Ovary (tissue), 3 donors: ENCODE measurements around the gene PRRT2.

ENCODE experiments used
- POLR2A ChIP-seq: fragments of 450-650 bp; IDR thresholded peaks from one replicate; pipeline ENCODE4 v1.6.1; 2017; ENCODE audit warnings: antibody characterized with exemption, mild to moderate bottlenecking, moderate library complexity
- TF ChIP-seq, protein P1 (sequence below), 3 donors: fragments of 450-650 bp in 2 of 3; fragments of 200-600 bp in 1 of 3; IDR thresholded peaks; one replicate each; pipeline versions ENCODE4 v1.5.1 to v1.8.0; 2016 to 2022; ENCODE audit warnings: antibody characterized with exemption in 3 of 3, mild to moderate bottlenecking in 1 of 3
- donor health status: DM: no; HTN: no; CAD: no.

DNA sequence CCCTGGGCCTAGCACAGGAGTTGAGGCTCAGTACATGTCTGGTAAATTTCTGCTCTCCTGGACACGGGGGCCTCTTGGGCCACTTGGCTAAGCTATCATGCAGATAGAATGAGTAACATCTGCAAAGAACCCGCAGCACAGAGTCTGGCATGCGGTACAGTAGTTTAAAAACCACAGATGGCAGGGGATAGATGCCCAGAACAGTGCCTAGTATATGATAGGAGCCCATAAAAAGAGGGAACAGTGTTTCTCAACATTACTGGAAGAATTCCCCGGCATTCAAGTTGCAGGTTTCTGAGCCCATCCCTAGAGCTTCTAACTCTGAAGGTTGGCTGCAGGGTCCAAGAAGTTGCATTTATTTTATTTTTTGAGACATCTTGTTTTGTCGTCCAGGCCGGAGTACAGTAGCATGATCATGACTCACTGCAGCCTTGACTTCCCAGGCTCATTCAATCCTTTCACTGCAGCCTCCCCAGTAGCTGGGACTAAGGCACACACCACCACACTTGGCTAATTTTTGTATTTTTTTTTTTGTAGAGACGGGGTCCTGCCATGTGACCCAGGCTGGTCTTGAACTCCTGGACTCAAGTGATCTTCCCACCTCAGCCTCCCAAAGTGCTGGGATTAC is 45.3 kb downstream of the PRRT2 start:
- TF ChIP-seq, protein P1, sequence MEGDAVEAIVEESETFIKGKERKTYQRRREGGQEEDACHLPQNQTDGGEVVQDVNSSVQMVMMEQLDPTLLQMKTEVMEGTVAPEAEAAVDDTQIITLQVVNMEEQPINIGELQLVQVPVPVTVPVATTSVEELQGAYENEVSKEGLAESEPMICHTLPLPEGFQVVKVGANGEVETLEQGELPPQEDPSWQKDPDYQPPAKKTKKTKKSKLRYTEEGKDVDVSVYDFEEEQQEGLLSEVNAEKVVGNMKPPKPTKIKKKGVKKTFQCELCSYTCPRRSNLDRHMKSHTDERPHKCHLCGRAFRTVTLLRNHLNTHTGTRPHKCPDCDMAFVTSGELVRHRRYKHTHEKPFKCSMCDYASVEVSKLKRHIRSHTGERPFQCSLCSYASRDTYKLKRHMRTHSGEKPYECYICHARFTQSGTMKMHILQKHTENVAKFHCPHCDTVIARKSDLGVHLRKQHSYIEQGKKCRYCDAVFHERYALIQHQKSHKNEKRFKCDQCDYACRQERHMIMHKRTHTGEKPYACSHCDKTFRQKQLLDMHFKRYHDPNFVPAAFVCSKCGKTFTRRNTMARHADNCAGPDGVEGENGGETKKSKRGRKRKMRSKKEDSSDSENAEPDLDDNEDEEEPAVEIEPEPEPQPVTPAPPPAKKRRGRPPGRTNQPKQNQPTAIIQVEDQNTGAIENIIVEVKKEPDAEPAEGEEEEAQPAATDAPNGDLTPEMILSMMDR (IDR thresholded peaks at IDR 0.05), result no peak
- TF ChIP-seq POLR2A, result no peak
